Stimulated activated naive CD8-positive, alpha-beta T cell treated with anti-CD3 and anti-CD28 coated beads, Interleukin-15, amount 100 ng/mL, for 72 hours (primary cell): Measurements from ENCODE around the gene AKAP17A.
A peak's percentile ranks its signal among the peaks of the same experiment; 100 is the strongest.
"Not testable (repeated sequence)": the region's sequence is repeated elsewhere in the genome, so short reads cannot be mapped to it uniquely, and the experiment has no call there.

Source experiments
- ATAC-seq: fragments of 150-1000 bp; cut with Tn5 transposase; 2 replicates; pipeline ENCODE4 v1.10.0; 2021; ENCODE audit warnings: mild to moderate bottlenecking, moderate library complexity
- DNase-seq, 2 donors: peaks; one replicate each; pipeline ENCODE4 v3.0.0; 2021 to 2022
- H3K27ac Mint-ChIP-seq, 2 donors: one replicate each; pipeline ENCODE4 v1.8.0; 2022; ENCODE audit warnings: mild to moderate bottlenecking in 2 of 2, mixed read lengths in 2 of 2, moderate library complexity in 2 of 2
- H3K27me3 Mint-ChIP-seq: one replicate; pipeline ENCODE4 v1.8.0; 2022; ENCODE audit warnings: mixed read lengths
- H3K4me1 Mint-ChIP-seq: one replicate; pipeline ENCODE4 v1.8.0; 2022; ENCODE audit warnings: mild to moderate bottlenecking, mixed read lengths
- H3K4me3 Mint-ChIP-seq, 2 donors: one replicate each; pipeline ENCODE4 v1.8.0; 2022; ENCODE audit warnings: mild to moderate bottlenecking in 2 of 2, mixed read lengths in 2 of 2, moderate library complexity in 1 of 2
- H3K9me3 Mint-ChIP-seq, 2 donors: one replicate each; pipeline ENCODE4 v1.8.0; 2022; ENCODE audit warnings: mixed read lengths in 2 of 2

The AKAP17A gene

GRCh38 chrX:1574181-1574580, 17.2 kb upstream of the AKAP17A start:
- not testable (repeated sequence) for DNase-seq, H3K4me3 Mint-ChIP-seq, H3K27me3 Mint-ChIP-seq, H3K27ac Mint-ChIP-seq, H3K9me3 Mint-ChIP-seq, ATAC-seq
- H3K4me1 Mint-ChIP-seq = peaks cover 20% of the 10 kb centered on the region

- peak in 1 of 2 donors; percentile 19 for DNase-seq
- peak; percentile 45 for ATAC-seq
- peaks cover 6% of the 10 kb centered on the region for H3K4me1 Mint-ChIP-seq
- H3K4me3 Mint-ChIP-seq = no peak overlapping the region
- no peak overlapping the region for H3K27ac Mint-ChIP-seq
- no peaks in the 10 kb centered on the region for H3K9me3 Mint-ChIP-seq
- H3K27me3 Mint-ChIP-seq = no peaks in the 10 kb centered on the region
Observed at GRCh38 chrX:1576201-1576992, 15.0 kb upstream of the AKAP17A start.

- Mint-ChIP-seq H3K9me3 (no peaks in the 10 kb centered on the region), H3K27ac (no peak overlapping the region), H3K4me1 (peaks cover 13% of the 10 kb centered on the region), H3K4me3 (no peak overlapping the region), H3K27me3 (no peaks in the 10 kb centered on the region)
- no peak for ATAC-seq
- peak in 1 of 2 donors; percentile 4 for DNase-seq
Observed at GRCh38 chrX:1577845-1578244, 13.6 kb upstream of the AKAP17A start.

- DNase-seq = peak in 1 of 2 donors; percentile 8
Observed at GRCh38 chrX:1578511-1579173, 12.8 kb upstream of the AKAP17A start.

DNA sequence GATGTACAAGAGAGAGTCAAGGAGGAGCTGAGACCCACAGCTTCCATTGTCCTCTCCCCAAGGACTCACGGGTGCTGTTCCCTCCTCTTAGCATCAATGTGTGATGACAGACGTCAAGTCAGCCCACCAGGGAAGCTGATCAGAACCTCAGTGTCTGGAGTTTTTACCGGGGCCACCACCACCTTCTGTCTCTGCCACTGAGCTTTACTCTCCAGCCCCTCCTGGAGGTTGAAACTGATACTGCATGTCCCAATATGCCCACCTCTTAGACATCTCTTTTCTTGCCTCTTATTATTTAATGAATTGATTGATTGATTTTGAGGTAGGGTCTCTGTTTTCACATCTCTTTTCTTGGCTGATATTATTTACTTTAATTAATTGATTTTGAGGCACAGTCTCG, 10.3 kb upstream of the AKAP17A start:
- Mint-ChIP-seq H3K4me1 (peaks cover 23% of the 10 kb centered on the region), H3K4me3 (no peak overlapping the region), H3K27ac (no peak overlapping the region), H3K27me3 (no peaks in the 10 kb centered on the region), H3K9me3 (no peaks in the 10 kb centered on the region)
- ATAC-seq (peak; percentile 82), DNase-seq (peak; percentile 77 to 87)

More at GRCh38 chrX:1578511-1579173, 12.8 kb upstream of the AKAP17A start:
- H3K9me3 Mint-ChIP-seq = no peaks in the 10 kb centered on the region
- H3K4me1 Mint-ChIP-seq = peaks cover 21% of the 10 kb centered on the region
- no peak for ATAC-seq
- H3K27ac Mint-ChIP-seq = no peak overlapping the region
- no peak overlapping the region for H3K4me3 Mint-ChIP-seq
- H3K27me3 Mint-ChIP-seq = no peaks in the 10 kb centered on the region

DNA sequence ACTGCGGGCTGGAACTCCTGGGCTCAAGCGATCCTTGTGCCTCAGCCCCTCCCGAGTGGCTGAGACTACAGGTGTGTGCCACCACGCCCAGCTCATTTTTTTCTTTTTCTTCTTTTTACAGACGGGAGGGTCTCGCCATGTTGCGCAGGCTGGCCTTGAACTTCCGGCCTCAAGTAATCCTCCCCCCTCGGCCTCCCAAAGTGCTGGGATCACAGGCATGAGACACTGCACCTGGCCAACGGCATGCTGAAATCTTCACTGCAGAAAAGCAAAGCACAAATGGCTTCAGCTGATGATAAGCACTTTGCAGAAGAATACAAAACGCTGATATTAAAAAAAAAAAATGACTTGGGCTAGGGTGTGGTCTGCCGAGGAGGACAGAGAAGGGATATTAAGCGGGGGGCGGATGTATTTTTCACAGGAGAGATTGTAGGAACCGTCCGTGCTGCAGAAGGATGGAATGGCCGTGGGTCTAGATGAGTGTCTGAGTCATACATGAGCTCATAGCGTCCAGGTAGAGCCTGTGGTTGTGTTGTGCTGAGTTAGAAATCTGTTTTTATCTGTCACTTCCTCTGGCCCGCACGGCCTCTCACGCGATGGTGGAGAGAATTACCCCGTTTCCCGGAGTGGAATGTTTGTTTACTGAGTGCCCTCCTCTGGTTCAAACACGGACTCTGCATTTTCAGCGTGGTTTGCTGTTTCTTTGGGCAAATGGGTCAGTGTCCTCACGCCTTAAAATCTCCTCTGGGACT, 8.5 kb upstream of the AKAP17A start:
- H3K9me3 Mint-ChIP-seq = no peaks in the 10 kb centered on the region
- peak overlapping the region; percentile 63 to 76 for H3K4me3 Mint-ChIP-seq
- DNase-seq = peak; percentile 28 to 78
- H3K27ac Mint-ChIP-seq = peak overlapping the region; percentile 94 to 99
- H3K27me3 Mint-ChIP-seq = no peaks in the 10 kb centered on the region
- H3K4me1 Mint-ChIP-seq = peaks cover 28% of the 10 kb centered on the region
- peak; percentile 91 for ATAC-seq

GRCh38 chrX:1584237-1585011, 7.0 kb upstream of the AKAP17A start:
- H3K27ac Mint-ChIP-seq = peak overlapping the region in 1 of 2 donors; percentile 36
- peak in 1 of 2 donors; percentile 7 for DNase-seq

GRCh38 chrX:1587161-1587560, 4.2 kb upstream of the AKAP17A start:
- H3K9me3 Mint-ChIP-seq = no peaks in the 10 kb centered on the region
- no peaks in the 10 kb centered on the region for H3K27me3 Mint-ChIP-seq
- ATAC-seq = no peak
- peak in 1 of 2 donors; percentile 12 for DNase-seq
- H3K4me1 Mint-ChIP-seq = peaks cover 20% of the 10 kb centered on the region
- H3K27ac Mint-ChIP-seq = peak overlapping the region; percentile 7 to 19
- no peak overlapping the region for H3K4me3 Mint-ChIP-seq

More at GRCh38 chrX:1584237-1585011, 7.0 kb upstream of the AKAP17A start:
- Mint-ChIP-seq H3K9me3 (no peaks in the 10 kb centered on the region), H3K27me3 (no peaks in the 10 kb centered on the region), H3K4me3 (no peak overlapping the region), H3K4me1 (peaks cover 28% of the 10 kb centered on the region)
- ATAC-seq = no peak

GRCh38 chrX:1589356-1590130, 1.9 kb upstream of the AKAP17A start:
- H3K27me3 Mint-ChIP-seq = no peaks in the 10 kb centered on the region
- no peak for ATAC-seq
- peaks cover 26% of the 10 kb centered on the region for H3K4me1 Mint-ChIP-seq
- H3K4me3 Mint-ChIP-seq = no peak overlapping the region
- no peaks in the 10 kb centered on the region for H3K9me3 Mint-ChIP-seq
- peak in 1 of 2 donors; percentile 11 for DNase-seq
- H3K27ac Mint-ChIP-seq = peak overlapping the region in 1 of 2 donors; percentile 33

DNA sequence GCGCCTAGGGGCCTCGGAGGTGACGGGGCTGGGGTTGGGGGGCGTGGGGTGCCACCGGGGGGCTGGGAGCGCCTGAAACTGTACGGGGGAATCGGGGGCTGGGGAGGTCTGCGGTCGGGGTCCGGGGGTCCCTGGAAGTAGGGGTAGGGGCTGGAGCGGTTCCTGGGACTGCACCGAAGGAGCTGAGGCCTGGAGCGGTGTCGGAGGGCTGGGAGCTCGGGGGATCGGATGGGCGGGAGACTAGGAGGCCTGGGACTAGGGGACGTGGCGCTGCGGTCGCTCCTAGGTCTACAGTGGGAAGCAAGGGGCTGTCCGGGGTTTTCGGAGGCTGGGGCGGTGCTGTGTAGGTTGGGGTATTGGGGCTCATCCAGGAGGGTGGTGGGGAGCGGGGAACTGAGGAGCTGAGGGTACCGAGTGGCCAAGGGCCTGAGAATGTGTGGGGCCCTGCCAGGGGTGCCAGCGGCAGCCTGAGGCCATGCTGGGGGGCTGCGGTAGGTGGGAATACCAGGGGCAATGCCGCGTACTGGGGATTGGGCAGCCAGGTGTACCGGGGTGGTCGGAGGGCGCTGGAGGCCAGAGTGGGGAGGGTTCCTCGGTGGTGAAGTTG, 562 bp downstream of the AKAP17A start:
- no peaks in the 10 kb centered on the region for H3K27me3 Mint-ChIP-seq
- H3K4me3 Mint-ChIP-seq = peak overlapping the region; percentile 99
- peak overlapping the region; percentile 98 for H3K27ac Mint-ChIP-seq
- H3K9me3 Mint-ChIP-seq = no peaks in the 10 kb centered on the region
- peaks cover 32% of the 10 kb centered on the region for H3K4me1 Mint-ChIP-seq
- ATAC-seq (peak; percentile 56), DNase-seq (peak in 1 of 2 donors; percentile 43)

GRCh38 chrX:1592470-1593142, 1.2 kb downstream of the AKAP17A start:
- peak in 1 of 2 donors; percentile 55 for DNase-seq
- peak overlapping the region; percentile 99 for H3K4me3 Mint-ChIP-seq
- H3K27ac Mint-ChIP-seq = peak overlapping the region; percentile 98

DNA sequence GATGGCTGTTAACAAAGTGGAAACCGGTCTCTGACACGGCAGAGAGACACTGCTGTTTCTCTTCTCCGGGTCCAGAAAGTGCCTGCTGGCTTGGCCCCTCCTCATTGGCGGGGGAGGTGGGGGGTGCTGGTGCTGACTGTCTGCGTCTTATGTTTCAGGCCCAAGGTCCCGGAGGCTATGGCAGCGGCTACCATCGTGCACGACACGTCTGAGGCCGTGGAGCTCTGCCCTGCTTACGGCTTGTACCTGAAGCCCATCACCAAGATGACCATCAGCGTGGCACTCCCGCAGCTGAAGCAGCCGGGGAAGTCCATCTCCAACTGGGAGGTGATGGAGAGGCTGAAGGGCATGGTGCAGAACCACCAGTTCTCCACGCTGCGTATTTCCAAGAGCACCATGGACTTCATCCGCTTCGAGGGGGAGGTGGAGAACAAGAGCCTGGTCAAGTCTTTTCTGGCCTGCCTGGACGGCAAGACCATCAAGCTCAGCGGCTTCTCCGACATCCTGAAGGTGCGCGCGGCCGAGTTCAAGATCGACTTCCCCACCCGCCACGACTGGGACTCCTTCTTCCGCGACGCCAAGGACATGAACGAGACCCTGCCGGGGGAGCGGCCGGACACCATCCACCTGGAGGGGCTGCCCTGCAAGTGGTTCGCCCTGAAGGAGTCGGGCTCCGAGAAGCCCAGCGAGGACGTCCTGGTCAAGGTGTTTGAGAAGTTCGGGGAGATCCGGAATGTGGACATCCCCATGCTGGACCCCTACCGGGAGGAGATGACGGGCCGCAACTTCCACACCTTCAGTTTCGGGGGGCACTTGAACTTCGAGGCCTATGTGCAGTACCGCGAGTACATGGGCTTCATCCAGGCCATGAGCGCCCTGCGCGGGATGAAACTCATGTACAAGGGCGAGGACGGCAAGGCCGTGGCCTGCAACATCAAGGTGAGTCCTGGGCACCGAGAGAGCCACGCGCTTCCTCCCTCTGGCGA, 2.2 kb downstream of the AKAP17A start:
- peak overlapping the region; percentile 98 for H3K27ac Mint-ChIP-seq
- ATAC-seq (no peak), DNase-seq (peak in 1 of 2 donors; percentile 17)
- H3K4me1 Mint-ChIP-seq = peaks cover 35% of the 10 kb centered on the region
- H3K9me3 Mint-ChIP-seq = no peaks in the 10 kb centered on the region
- peak overlapping the region; percentile 99 for H3K4me3 Mint-ChIP-seq
- no peaks in the 10 kb centered on the region for H3K27me3 Mint-ChIP-seq

More at GRCh38 chrX:1592470-1593142, 1.2 kb downstream of the AKAP17A start:
- peak; percentile 41 for ATAC-seq
- Mint-ChIP-seq H3K4me1 (peaks cover 34% of the 10 kb centered on the region), H3K27me3 (no peaks in the 10 kb centered on the region), H3K9me3 (no peaks in the 10 kb centered on the region)

- DNase-seq = peak in 1 of 2 donors; percentile 7
- ATAC-seq = no peak
- H3K4me3 Mint-ChIP-seq = no peak overlapping the region
- H3K27ac Mint-ChIP-seq = no peak overlapping the region
- no peaks in the 10 kb centered on the region for H3K27me3 Mint-ChIP-seq
- H3K9me3 Mint-ChIP-seq = no peaks in the 10 kb centered on the region
- peaks cover 35% of the 10 kb centered on the region for H3K4me1 Mint-ChIP-seq
Observed at GRCh38 chrX:1595711-1596060, 4.3 kb downstream of the AKAP17A start.
